Bronchial epithelial cell (primary cell): ENCODE data around the gene SMYD2. TPM values are rescaled to one million over a fixed set of nuclear protein-coding genes. Genes with fewer than 3 reads are reported as not detected.

Experiments
- DNase-seq: peaks from one replicate; pipeline ENCODE4 v3.0.0-alpha.2; 2010; ENCODE audit warnings: low read depth
- FAIRE-seq: peaks from 2 replicates; lab custom pipeline; 2011; peaks lifted over from hg19 to GRCh38; lab: Jason Lieb, UNC
- H3K27me3 ChIP-seq: 2 replicates; pipeline ENCODE4 v1.5.1; 2011; ENCODE audit warnings: low read length; ENCODE audit not compliant: control insufficient read depth, insufficient read depth
- H3K36me3 ChIP-seq: 2 replicates; pipeline ENCODE4 v1.5.1; 2011; ENCODE audit warnings: low read length; ENCODE audit not compliant: control insufficient read depth, insufficient read depth
- H3K4me3 ChIP-seq: 2 replicates; pipeline ENCODE4 v1.5.1; 2011; ENCODE audit warnings: mild to moderate bottlenecking, low read depth, low read length, control low read depth
- total RNA-seq: library from RNA; depleted of rRNA; stranded (reverse); fragments of >200 nt; gene quantifications from 2 replicates; pipeline ENCODE4 v1.2.1, GENCODE V29; 2014
- TF ChIP-seq, protein P1 (sequence below): IDR thresholded peaks from 2 replicates; pipeline ENCODE4 v1.5.1; 2011; ENCODE audit warnings: mild to moderate bottlenecking, moderate library complexity, low read length, control low read depth, inconsistent platforms; ENCODE audit not compliant: insufficient read depth, severe bottlenecking

SMYD2 gene
- total RNA-seq, 1 donor from 2014 or later, result 58.4 TPM

DNA sequence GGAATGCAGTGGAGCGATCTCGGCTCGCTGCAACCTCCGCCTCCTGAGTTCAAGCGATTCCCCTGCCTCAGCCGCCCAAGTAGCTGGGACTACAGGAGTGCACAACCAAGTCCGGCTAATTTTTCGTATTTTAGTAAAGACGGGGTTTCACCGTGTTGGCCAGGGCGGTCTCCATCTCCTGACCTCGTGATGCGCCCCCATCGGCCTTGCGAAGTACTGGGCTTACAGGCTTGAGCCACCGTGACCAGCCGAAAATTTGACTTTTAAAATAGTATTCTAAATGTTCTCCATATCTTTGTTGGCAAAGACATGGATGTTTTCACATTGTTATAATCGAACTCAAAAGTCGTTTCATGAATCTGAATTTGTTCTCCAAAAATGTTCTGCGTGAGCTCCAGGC lies 36.7 kb upstream of the SMYD2 start:
- FAIRE-seq (no peak), DNase-seq (no peak)
- TF ChIP-seq, protein P1, sequence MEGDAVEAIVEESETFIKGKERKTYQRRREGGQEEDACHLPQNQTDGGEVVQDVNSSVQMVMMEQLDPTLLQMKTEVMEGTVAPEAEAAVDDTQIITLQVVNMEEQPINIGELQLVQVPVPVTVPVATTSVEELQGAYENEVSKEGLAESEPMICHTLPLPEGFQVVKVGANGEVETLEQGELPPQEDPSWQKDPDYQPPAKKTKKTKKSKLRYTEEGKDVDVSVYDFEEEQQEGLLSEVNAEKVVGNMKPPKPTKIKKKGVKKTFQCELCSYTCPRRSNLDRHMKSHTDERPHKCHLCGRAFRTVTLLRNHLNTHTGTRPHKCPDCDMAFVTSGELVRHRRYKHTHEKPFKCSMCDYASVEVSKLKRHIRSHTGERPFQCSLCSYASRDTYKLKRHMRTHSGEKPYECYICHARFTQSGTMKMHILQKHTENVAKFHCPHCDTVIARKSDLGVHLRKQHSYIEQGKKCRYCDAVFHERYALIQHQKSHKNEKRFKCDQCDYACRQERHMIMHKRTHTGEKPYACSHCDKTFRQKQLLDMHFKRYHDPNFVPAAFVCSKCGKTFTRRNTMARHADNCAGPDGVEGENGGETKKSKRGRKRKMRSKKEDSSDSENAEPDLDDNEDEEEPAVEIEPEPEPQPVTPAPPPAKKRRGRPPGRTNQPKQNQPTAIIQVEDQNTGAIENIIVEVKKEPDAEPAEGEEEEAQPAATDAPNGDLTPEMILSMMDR, result no peak
- no peaks in the 10 kb centered on the region for H3K36me3 ChIP-seq
- H3K27me3 ChIP-seq, result no peaks in the 10 kb centered on the region
- H3K4me3 ChIP-seq, result no peak overlapping the region

- Histone ChIP-seq H3K4me3 (no peak overlapping the region), H3K36me3 (no peaks in the 10 kb centered on the region), H3K27me3 (no peaks in the 10 kb centered on the region)
- DNase-seq, result no peak
- FAIRE-seq, result no peak
- TF ChIP-seq, protein P1, result no peak
These were observed 36.1 kb upstream of the SMYD2 start for GRCh38 chr1:214244841-214245240.

DNA sequence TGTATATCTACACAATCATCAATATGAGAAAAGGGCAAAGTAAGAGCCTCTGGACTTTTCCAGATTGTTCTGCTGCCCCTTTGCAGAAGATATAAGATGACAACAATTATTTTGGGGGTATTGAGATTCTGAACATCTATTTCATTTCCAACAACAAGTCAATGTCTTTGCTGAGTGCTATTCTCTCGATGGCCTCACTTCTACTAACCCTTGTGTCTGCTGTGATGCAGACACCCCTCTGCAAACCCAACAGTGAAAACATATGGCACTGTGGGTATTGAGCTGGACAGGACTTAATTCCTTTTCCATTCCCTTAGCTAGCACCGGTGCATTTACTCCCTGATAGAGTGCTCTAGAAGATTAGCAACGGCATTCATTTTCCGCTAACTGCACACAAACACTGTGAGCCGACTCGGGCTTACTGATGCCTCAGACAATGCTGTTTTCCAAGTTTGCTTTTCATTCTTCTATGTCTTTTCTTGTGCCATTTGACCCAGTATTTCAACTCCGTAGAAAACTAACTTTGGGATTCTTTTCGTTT lies 33.4 kb upstream of the SMYD2 start:
- no peak for DNase-seq
- no peak for FAIRE-seq
- no peak overlapping the region for H3K4me3 ChIP-seq
- H3K27me3 ChIP-seq, result no peaks in the 10 kb centered on the region
- TF ChIP-seq, protein P1, result no peak
- no peaks in the 10 kb centered on the region for H3K36me3 ChIP-seq

DNA sequence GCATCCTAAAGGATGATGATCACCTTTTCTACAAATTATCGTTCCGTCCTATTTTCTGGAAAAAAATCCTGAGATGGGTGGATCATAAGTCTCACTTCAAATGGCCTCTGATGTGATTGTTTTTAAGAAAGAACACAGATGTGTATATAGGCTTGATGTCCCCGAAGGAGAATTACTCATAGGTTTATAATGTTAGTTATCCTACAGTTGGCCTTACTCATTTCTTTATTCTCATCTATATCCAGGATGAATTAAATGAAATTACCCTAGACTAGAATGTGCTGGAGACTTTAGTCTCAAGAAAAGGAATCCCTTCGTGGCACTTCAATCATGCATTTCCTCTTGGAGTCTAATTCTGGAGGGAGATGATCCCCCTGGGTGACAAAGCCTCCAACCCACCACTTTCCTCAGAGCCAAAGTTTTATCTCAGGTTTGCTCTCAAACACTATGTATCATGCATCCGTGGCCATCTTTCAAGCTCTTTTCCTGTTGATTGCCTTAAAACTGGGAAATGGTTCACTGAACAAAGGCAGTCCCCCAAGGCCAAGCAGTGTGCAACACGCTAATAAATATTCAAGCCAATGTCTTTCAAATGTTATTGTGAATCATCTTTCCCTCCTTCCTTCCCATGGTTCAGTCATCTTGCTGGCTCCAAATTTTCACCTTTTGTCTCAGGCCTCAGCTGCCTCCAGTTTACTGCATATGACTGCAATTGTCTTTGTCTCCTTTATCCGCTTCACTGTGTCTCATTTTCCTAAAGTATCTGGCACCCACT lies 32.5 kb upstream of the SMYD2 start:
- H3K27me3 ChIP-seq, result no peaks in the 10 kb centered on the region
- no peak for FAIRE-seq
- H3K36me3 ChIP-seq, result no peaks in the 10 kb centered on the region
- TF ChIP-seq, protein P1, result no peak
- DNase-seq, result peak; percentile 5
- H3K4me3 ChIP-seq, result no peak overlapping the region

DNA sequence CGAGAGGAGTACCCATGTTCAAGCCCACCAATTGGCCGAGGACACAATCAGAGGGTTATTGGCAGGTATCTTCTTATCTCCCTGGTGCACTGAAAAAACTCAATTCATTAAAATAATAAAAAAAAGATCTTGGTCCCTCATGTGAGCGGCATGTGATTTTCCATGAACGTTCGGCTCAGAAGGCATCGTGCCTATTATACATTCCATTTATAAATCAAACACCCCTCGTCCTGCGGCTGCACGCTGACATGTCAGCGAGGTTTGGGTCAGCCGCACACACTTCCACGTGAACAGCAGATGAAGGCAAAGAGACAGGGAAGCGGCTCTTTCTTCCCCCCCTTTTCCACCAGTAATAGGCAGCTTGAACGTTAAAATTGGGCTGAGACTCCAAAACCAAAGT lies 31.3 kb upstream of the SMYD2 start:
- TF ChIP-seq, protein P1, result no peak
- Histone ChIP-seq H3K4me3 (no peak overlapping the region), H3K36me3 (no peaks in the 10 kb centered on the region), H3K27me3 (no peaks in the 10 kb centered on the region)
- DNase-seq (no peak), FAIRE-seq (no peak)
